ENCODE results near the gene C2orf78. TPM values are rescaled to one million over a fixed set of nuclear protein-coding genes. Genes with fewer than 3 reads are reported as not detected.

Gene C2orf78
- total and polyA plus RNA-seq, 2 of the 4 experiments (the other 2 are of a cell fraction): 0.03 TPM; not detected in 1

DNA sequence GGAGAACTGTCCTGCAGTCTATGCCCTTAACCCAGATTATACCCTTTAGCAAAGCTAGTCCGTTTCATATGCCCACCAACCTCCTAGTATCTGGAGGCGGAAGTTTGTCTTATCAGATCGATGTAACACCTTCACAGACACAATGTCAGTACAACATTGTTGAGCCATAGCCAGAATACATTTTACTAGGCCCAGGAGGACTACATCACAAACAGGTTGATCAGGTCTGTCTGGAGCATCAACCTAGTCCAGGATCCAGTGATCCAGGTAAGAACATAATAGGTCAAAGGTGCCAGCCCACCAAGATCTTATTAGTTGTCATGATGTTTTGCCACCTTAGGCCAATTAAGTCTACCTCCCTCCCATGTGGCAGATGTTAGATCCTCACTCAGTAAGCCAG is 44.9 kb upstream of the C2orf78 start:
- BruUV-seq (replicated peaks): no TSS peak
- Histone ChIP-seq H3K79me1 (ENCODE audit: low read depth in 1 of 2, low read length in 2 of 2) (peaks cover 6% of the 10 kb centered on the region in 2 experiments), H3K56ac (ENCODE audit: extremely low read depth, insufficient read depth, low read length) (no peak overlapping the region), H3K27ac (ENCODE audit: insufficient read depth, low read length) (no peak overlapping the region), H3K36me3 (ENCODE audit: control insufficient read depth, insufficient read depth, low read length) (peaks cover 6% of the 10 kb centered on the region), H3K9me1 (ENCODE audit: insufficient read depth, low read length) (peaks cover 2% of the 10 kb centered on the region; the same call in 1 of the 2 replicates), H3K9ac (ENCODE audit: low read depth, low read length) (no peak overlapping the region), H2AK9ac (replicated peaks; ENCODE audit: low read depth, low read length, poor library complexity) (no peak overlapping the region), H3K27me3 (ENCODE audit: control insufficient read depth, insufficient read depth, low read length) (no peaks in the 10 kb centered on the region), H3K14ac (replicated peaks; ENCODE audit: low read depth, low read length) (no peak overlapping the region), H3K4me1 (ENCODE audit: control insufficient read depth, insufficient read depth, low read length) (no peaks in the 10 kb centered on the region), H3K23ac (ENCODE audit: low read depth, low read length) (no peak overlapping the region), H4K20me1 (ENCODE audit: insufficient read depth, low read length) (no peaks in the 10 kb centered on the region), H2AK5ac (ENCODE audit: low read depth, low read length) (no peak overlapping the region), H3K4ac (ENCODE audit: low read depth, low read length) (no peak overlapping the region), H2BK120ac (ENCODE audit: low read depth, low read length) (no peak overlapping the region), H2BK15ac (ENCODE audit: low read depth, low read length) (no peak overlapping the region), H3K18ac (ENCODE audit: low read depth, low read length) (no peak overlapping the region), H3K9me3 (ENCODE audit: control insufficient read depth, insufficient read depth, low read length) (no peaks in the 10 kb centered on the region), H4K8ac (ENCODE audit: low read depth in 2 of 2, low read length in 2 of 2) (no peak overlapping the region), H2BK20ac (ENCODE audit: low read depth, low read length) (no peak overlapping the region), H2AFZ (replicated peaks; ENCODE audit: low read length, poor library complexity) (no peak overlapping the region), H3K4me3 (ENCODE audit: insufficient read depth, low read depth, low read length) (no peak overlapping the region), H4K91ac (ENCODE audit: insufficient read depth, low read depth, low read length) (no peak overlapping the region), H4K5ac (ENCODE audit: low read depth, low read length) (no peak overlapping the region), H2BK5ac (ENCODE audit: low read depth, low read length, poor library complexity, severe bottlenecking) (no peak overlapping the region), H3K4me2 (ENCODE audit: low read depth, low read length) (no peak overlapping the region)
- in situ Hi-C loops (cut with MboI; ENCODE audit: low sequenced_read_pairs) (no loop called here), dilution Hi-C loops (cut with HindIII; ENCODE audit: low sequenced_read_pairs, unreplicated experiment) (no loop called here), intact Hi-C loops (cut with micrococcal nuclease) (loop anchor here (5.0 kb wide), 1 partner anchor 507 kb away; the partner anchor contains the start of genes CCT7 and PRADC1)
- no peak for ATAC-seq (ENCODE audit: low read depth)
- TF ChIP-seq NFE2L2 (IDR thresholded peaks at IDR 0.05; ENCODE audit: low read depth, low read length) (no peak), MAFK (IDR thresholded peaks at IDR 0.05; ENCODE audit: low read depth, low read length) (no peak), RFX5 (IDR thresholded peaks at IDR 0.05; ENCODE audit: low read depth, low read length) (no peak), BHLHE40 (IDR thresholded peaks at IDR 0.05; ENCODE audit: low read depth, low read length) (no peak), POLR2A (IDR thresholded peaks at IDR 0.05; ENCODE audit: low read depth, low read length) (no peak), MAZ (IDR thresholded peaks at IDR 0.05; ENCODE audit: borderline replicate concordance, low read depth, low read length) (no peak), CEBPB (IDR thresholded peaks at IDR 0.05; ENCODE audit: low read depth, low read length) (no peak), FOS (IDR thresholded peaks at IDR 0.05; ENCODE audit: low read depth, low read length) (no peak), MXI1 (IDR thresholded peaks at IDR 0.05; ENCODE audit: borderline replicate concordance, low read depth, low read length) (no peak)
- TF ChIP-seq, protein P1, sequence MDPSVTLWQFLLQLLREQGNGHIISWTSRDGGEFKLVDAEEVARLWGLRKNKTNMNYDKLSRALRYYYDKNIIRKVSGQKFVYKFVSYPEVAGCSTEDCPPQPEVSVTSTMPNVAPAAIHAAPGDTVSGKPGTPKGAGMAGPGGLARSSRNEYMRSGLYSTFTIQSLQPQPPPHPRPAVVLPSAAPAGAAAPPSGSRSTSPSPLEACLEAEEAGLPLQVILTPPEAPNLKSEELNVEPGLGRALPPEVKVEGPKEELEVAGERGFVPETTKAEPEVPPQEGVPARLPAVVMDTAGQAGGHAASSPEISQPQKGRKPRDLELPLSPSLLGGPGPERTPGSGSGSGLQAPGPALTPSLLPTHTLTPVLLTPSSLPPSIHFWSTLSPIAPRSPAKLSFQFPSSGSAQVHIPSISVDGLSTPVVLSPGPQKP (IDR thresholded peaks at IDR 0.05; ENCODE audit: borderline replicate concordance, low read depth, low read length): no peak
- ChIA-PET POLR2A (ENCODE audit: unreplicated experiment) (no interaction called here), CTCF (no interaction called here)
- WGBS, 2 experiments (ENCODE audit: extremely low coverage in 2 of 2, insufficient read length in 1 of 2): no CpG with 5 or more reads among the region's 3 CpGs
- DNase-seq: no peak

All from IMR-90 (cell line).